HG02678 (cell line): Measurements from ENCODE around the gene IKZF3.
"Not testable (repeated sequence)": the region's sequence is repeated elsewhere in the genome, so short reads cannot be mapped to it uniquely, and the experiment has no call there.

Experiments
- ATAC-seq: cut with Tn5 transposase; IDR thresholded peaks from one replicate; pipeline ENCODE4 v1.9.1; 2021; ENCODE audit warnings: mild to moderate bottlenecking, moderate library complexity; ENCODE audit not compliant: unreplicated experiment

The IKZF3 gene

DNA sequence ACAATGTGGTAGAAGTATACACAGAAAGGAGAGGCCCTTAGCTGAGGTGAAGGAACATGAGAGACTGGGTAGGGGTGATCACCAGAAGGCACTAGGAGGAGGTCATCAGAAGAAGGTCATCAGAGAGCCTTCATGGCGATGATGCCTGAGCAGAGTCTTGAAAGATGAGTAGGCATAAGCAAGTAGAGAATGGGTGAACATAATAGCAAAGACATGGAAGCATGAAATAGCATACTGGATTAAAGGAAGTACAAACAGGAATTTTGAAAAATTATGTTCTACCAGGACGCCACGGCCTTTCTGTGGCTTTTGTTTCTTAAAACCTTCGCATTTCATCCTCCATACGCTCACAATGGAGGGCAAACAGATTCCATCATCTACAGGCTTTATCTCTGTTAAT is 2.9 kb downstream of the IKZF3 start:
- ATAC-seq: no peak

GRCh38 chr17:39855911-39856649 is 8.0 kb downstream of the IKZF3 start:
- not testable (repeated sequence) for ATAC-seq

- no peak for ATAC-seq
These were observed 9.2 kb downstream of the IKZF3 start for GRCh38 chr17:39854909-39855308.

- ATAC-seq: no peak
These were observed 11.9 kb downstream of the IKZF3 start for GRCh38 chr17:39852239-39852638.

- ATAC-seq: not testable (repeated sequence)
These were observed 13.9 kb downstream of the IKZF3 start for GRCh38 chr17:39850186-39850585.

DNA sequence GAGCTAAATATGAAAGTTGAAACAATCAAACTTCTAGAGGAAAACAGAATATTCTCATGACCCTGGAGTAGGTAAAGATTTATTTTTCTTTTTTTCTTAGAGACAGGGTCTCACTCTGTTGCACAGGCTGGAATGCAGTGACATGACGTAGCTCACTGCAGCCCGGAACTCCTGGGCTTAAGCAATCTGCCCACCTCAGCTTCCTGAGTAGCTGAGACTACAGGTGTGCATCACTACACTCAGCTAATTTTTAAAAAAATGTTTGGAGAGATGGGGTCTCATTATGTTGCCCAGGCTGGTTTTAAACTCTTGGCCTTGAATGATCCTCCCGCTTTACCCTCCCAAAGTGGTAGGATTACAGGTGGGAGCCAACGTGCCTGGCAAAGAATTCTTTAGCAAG is 15.5 kb downstream of the IKZF3 start:
- ATAC-seq: no peak

DNA sequence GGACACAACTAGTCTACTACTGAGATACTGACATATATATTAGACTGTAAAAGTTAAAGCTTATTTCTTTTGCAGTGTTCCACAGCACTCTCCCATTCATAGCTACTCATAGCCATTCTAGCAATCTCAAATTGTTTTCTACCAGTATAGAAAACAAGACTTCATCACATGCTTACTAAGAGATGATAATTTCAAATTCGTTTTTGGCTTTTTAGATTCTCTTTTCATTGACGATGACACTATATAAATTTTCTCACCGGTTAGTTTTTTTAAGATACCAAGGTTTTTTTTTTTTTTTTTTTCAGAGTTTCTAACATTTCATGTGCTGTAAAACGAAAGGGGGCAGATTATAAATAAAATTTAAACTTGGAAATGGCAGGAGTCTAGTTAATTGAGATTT is 17.9 kb downstream of the IKZF3 start:
- ATAC-seq: no peak

DNA sequence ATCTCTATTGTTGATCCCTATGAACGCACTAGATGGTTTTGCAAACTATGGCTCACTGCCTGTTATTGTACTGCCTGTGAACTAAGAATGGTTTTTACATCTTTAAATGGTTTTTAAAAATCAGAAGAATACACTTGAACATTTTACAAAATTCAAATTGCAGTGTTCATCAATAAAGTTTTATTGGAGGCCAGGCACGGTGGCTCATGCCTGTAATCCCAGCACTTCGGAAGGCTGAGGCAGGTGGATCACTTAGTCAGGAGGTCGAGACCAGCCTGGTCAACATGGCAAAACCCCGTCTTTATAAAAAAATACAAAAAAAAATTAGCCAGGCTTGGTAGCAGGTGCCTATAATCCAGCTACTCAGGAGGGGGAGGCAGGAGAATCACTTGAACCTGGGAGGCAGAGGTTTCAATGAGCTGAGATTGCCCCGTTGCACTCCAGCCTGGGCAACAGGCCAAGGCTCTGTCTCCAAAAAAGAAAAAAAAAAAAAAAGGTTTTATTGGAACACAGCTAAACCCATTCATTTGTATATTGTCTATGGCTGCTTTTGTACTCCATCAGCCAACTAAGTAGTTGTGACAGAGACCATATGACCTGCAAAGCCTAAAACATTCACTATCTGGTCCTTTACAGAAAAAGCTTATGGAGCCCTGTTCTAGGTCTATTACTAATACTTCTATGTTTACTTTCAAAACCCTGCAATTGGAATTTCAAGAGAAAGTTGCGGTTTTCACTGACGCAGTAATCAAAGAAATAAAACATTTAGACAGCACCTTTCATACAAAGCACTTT is 18.9 kb downstream of the IKZF3 start:
- no peak for ATAC-seq

GRCh38 chr17:39841134-39841683 is 22.9 kb downstream of the IKZF3 start:
- no peak for ATAC-seq

GRCh38 chr17:39838784-39839183 is 25.3 kb downstream of the IKZF3 start:
- ATAC-seq: no peak

DNA sequence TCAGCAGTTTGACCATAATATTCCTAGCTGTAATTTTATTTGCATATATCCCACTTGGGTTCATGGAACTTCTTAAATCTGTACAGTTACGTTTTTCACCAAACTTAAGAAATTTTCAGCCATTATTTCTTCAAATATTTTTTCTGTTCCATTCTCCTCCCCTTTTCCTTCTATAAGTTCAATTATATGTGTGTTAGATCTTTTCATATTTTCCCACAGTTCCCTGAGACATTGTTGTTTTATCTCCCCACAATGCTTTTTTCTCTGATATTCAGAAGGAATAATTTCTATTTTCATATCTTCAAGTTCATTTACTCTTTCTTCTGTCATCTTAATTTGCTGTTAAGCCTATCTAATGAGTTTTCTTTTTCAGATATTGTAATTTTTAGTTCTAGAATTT is 26.1 kb downstream of the IKZF3 start:
- ATAC-seq: no peak

DNA sequence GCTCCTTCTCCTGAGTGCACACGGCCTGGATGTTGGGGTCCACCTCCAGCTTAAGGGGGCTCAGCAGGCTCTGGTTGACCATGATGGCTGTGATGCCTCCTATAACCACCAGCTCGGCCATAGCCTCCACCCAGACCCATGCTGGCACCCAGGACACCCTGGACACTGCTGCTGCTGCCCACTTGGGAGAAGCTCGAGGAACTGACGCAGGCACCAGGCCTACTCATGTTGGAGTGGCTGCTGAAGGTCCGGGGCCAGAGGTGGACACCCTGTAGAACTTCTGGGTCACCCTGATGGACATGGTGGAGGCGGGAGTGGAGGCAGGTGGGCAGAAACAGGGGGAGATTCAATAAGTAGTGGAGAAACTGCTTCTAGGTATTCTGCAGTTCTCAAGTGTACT is 28.0 kb downstream of the IKZF3 start:
- no peak for ATAC-seq

DNA sequence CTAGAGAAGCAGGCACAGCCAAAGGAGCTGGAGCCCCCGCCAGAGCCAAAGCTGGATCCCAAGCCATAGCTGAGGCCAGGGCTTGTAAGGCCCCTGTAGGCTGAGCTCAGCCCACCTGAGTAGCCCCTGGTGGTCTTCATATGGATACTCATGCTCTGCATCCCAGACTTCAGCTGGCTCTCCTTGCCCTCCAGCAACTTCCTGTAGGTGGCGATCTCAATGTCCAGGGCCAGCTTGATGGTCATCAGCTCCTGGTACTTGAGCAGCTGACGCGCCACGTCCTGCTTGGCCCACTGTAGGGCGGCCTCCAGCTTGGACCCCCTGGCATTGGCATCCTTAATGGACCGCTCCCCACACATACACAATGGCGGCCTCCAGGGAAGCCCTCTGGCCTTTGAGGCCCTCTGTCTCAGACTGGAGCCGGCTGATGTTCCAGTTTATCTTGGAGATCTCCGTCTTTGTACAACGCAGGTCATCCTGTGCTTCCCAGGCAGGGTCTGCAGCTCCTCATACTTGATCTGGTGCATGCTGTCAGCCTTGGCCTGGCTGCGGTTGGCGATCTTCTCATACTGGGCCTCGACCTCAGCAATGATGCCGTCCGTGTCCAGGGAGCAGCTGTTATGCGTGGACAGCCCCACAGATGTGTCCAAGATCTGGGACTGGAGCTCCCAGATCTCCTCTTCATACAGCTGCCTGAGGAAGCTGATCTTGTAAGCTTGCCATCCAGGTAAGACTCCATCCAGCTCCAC is 28.9 kb downstream of the IKZF3 start:
- no peak for ATAC-seq

DNA sequence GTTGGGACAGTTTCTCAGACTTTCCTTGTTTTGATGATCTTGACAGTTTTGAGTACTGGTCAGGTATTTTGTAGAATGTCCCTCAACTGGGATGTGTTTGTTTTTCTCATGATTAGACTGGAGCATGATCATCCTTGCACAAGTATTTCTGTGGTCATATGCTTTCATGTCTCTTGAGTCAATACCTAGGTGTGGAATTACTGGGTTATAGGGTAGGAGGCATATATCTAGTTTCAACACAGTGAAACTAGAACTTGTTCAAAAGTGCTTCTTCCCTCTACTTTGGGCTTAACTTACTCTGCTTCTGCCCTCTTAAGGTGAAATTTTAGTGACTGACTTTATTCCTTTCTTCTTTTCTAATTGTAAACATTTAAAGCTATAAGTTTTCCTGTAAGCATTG is 30.1 kb downstream of the IKZF3 start:
- no peak for ATAC-seq

DNA sequence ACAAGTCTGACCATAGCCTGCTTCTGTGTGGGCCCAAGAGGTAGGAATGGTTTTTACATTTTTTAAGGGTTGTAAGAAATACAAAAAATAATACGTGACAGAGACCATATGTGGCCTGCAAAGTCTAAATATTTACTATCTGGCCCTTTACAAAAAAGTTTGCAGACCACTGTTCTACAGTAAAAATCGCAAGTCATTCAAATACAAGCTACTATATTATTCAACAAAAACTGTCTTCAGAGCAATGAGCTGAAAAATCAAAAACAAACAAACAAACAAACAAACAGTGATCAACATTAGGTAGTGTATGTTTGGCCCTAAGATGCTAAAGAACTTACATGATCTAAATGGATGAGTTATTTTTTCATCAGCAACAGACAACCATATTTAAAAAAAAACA is 32.5 kb downstream of the IKZF3 start:
- ATAC-seq: no peak

- no peak for ATAC-seq
These were observed 35.7 kb downstream of the IKZF3 start for GRCh38 chr17:39828443-39828842.

GRCh38 chr17:39826334-39826733 is 37.8 kb downstream of the IKZF3 start:
- no peak for ATAC-seq

- no peak for ATAC-seq
These were observed 40.6 kb downstream of the IKZF3 start for GRCh38 chr17:39823407-39824054.

DNA sequence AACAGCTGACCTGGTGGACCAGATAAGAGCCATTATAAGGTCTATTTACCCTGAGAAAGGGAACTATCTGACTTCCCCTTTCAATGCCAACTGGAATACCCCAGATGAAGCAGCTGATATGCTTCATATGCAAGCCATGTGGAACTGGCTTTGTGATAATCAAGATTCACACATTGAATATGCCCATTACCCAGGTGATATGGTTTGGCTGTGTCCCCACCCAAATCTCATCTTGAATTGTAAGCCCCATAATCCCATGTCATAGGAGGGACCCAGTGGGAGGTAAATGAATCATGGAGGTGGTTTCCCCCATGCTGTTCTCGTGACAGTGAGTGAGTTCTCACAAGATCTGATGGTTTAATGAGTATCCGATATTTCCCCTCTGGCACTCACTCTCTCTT is 42.1 kb downstream of the IKZF3 start:
- ATAC-seq: no peak

DNA sequence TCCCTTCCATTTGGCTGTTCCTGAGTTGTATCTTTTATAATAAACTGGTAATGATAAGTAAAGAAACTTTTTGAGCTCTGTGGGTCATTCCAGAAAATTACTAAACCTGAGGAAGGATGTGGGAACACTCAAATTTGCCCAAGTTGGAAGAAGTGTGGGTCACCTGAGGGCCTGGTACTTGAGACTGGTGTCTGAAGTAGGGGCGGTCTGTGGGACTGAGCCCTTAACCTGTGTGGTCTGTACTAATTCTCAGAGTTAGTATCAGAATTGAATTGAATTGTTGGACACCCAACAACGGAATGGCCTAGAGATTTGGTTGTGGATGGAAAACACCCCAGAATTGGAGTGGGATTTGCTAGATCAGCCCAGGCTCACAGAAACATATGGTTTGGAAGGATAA is 43.1 kb downstream of the IKZF3 start:
- no peak for ATAC-seq

DNA sequence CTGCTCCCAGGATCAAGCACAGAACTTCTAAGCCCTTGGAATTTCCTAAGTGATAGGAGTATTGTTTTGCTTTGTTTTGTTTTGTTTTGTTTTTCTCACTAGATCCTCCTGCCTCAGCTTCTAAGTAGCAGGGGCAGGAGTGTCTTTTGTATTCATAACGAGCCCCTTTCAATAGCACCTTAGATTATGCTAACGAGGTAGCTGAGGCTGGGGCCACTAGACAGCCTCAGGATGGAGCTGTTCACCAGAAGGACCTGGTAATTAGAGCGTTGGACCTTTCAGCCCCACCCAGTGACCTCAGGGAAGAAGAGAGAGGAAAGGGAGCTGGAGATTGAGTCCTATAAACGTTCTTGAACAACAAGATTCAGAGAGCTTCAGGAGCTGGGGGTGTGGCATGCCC is 43.6 kb downstream of the IKZF3 start:
- no peak for ATAC-seq
